GM23248 (cell line): Measurements from ENCODE around the gene MRPS22. TPM values are rescaled to one million over a fixed set of nuclear protein-coding genes. Genes with fewer than 3 reads are reported as not detected.
A peak's percentile ranks its signal among the peaks of the same experiment; 100 is the strongest.

ENCODE experiments used
- DNase-seq: peaks from one replicate; pipeline ENCODE4 v3.0.0-alpha.2; 2015
- H2AFZ ChIP-seq: fragments of 200-600 bp; sonication (generic); 2 replicates; pipeline ENCODE4 v1.6.1; 2016; ENCODE audit warnings: antibody characterized with exemption
- H3F3A ChIP-seq: fragments of 200-600 bp; sonication (generic); 2 replicates; pipeline ENCODE4 v1.6.1; 2016; ENCODE audit warnings: mild to moderate bottlenecking, antibody characterized with exemption, mixed run types; ENCODE audit not compliant: insufficient read depth
- H3K27ac ChIP-seq: fragments of 200-600 bp; sonication (generic); 2 replicates; pipeline ENCODE4 v1.5.1; 2016; ENCODE audit warnings: mild to moderate bottlenecking
- H3K27me3 ChIP-seq: fragments of 200-600 bp; sonication (generic); replicated peaks from 2 replicates; pipeline ENCODE4 v1.6.1; 2016; ENCODE audit warnings: mild to moderate bottlenecking; ENCODE audit not compliant: insufficient read depth
- H3K36me3 ChIP-seq: fragments of 200-600 bp; sonication (generic); 2 replicates; pipeline ENCODE4 v1.6.1; 2016; ENCODE audit warnings: low read depth, mild to moderate bottlenecking
- H3K4me1 ChIP-seq: fragments of 200-600 bp; sonication (generic); 2 replicates; pipeline ENCODE4 v1.6.1; 2016; ENCODE audit warnings: mild to moderate bottlenecking; ENCODE audit not compliant: insufficient read depth
- H3K4me2 ChIP-seq: fragments of 200-600 bp; sonication (generic); one replicate; pipeline ENCODE4 v1.6.1; 2016; ENCODE audit warnings: mild to moderate bottlenecking; ENCODE audit not compliant: unreplicated experiment
- H3K4me3 ChIP-seq: fragments of 200-600 bp; sonication (generic); 2 replicates; pipeline ENCODE4 v1.5.1; 2016; ENCODE audit warnings: mild to moderate bottlenecking
- H3K79me2 ChIP-seq: fragments of 200-600 bp; sonication (generic); 2 replicates; pipeline ENCODE4 v1.6.1; 2016; ENCODE audit warnings: mild to moderate bottlenecking; ENCODE audit not compliant: insufficient read depth
- H3K9ac ChIP-seq: fragments of 200-600 bp; sonication (generic); 2 replicates; pipeline ENCODE4 v1.6.1; 2016; ENCODE audit warnings: mild to moderate bottlenecking
- H3K9me2 ChIP-seq: fragments of 200-600 bp; sonication (generic); 2 replicates; pipeline ENCODE4 v1.6.1; 2016; ENCODE audit warnings: mixed run types, mild to moderate bottlenecking, moderate library complexity; ENCODE audit not compliant: insufficient read depth
- H3K9me3 ChIP-seq: fragments of 200-600 bp; sonication (generic); one replicate; pipeline ENCODE4 v1.6.1; 2017; ENCODE audit warnings: low read depth
- H4K20me1 ChIP-seq: fragments of 200-600 bp; sonication (generic); 2 replicates; pipeline ENCODE4 v1.6.0; 2016; ENCODE audit not compliant: insufficient read depth
- EZH2 ChIP-seq: fragments of 200-600 bp; sonication (generic); IDR thresholded peaks from 2 replicates; pipeline ENCODE4 v1.6.1; 2018; ENCODE audit warnings: antibody characterized with exemption, mild to moderate bottlenecking; ENCODE audit not compliant: insufficient read depth, poor library complexity, severe bottlenecking
- EZH2phosphoT487 ChIP-seq: fragments of 200-600 bp; sonication (generic); IDR thresholded peaks from 2 replicates; pipeline ENCODE4 v1.6.1; 2018; ENCODE audit warnings: antibody characterized with exemption, moderate library complexity, mild to moderate bottlenecking, low read depth; ENCODE audit not compliant: insufficient read depth
- WGBS, 2 experiments: methylation state at CpG; one replicate each; pipeline ENCODE4 v1.1.6; 2015 to 2017; ENCODE audit warnings: low lambda C conversion rate in 2 of 2, low coverage in 1 of 2; ENCODE audit errors: missing lambda C conversion rate in 2 of 2; 5-methylcytosine and 5-hydroxymethylcytosine counted together
- in situ Hi-C: fragments of 300-500 bp; cut with MboI; formaldehyde crosslinking; loops from 2 replicates; pipeline ENCODE4 v1.15.0; 2020
- polyA plus RNA-seq: library from polyadenylated mRNA; unstranded; fragments of >200 nt; fragmentation: Nextera tagmentation; extraction: Ambion mirVana; gene quantifications from 2 replicates; pipeline ENCODE4 v1.2.1, GENCODE V29; 2016
- total RNA-seq: library from RNA; depleted of rRNA; stranded (reverse); fragments of >200 nt; shearing (Covaris generic); gene quantifications from 2 replicates; pipeline ENCODE4 v1.2.3, GENCODE V29; 2014

MRPS22 gene
- total and polyA plus RNA-seq, 2 experiments from 2014 or later, result 62.5 to 63.2 TPM

DNA sequence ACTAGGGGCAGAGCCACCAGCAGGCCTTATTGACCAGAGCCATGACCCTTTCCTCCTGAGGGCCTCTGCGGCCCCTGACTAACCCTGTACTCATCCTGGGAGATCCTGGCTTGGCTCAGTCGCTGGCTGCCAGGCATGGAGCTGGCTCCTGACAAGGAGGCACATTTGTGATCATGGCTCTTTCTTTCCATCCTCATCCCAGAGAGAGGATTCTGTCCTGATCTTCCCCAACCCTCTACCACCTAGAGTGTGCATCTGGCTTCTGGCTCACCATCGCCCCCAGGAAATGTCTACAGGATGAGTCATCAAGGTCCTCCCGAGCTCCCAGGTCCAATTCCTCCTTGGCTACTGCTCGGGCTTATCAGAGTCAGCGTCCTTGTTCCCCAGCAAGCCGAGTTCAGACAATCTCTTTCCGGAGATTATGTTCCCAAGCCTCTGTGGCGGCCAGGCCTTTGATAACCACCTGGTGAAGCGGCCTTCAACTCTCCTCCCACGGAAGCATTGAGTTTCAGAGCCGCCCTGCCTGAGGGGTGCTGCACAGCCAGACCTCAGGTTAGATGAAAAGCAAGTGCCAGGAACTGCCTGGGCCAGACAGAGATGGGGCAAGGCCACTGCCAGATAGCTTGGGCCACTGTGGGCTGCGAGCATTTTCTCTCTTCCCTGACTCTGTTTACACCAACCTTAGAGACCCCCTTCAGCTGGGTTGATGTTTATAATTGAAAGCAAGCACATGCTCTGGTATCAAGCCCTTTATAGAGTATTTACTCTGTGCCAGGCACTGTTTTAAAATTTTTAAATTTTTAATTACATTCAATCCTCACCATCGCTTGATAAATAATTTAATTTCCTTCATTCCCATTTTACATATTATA is 44.3 kb upstream of the MRPS22 start:
- Histone ChIP-seq H3K9me2 (no peaks in the 10 kb centered on the region), H3K9ac (0 out of 2 replicates have a peak overlapping the region, but pooled peaks have one; percentile 16), H3K27ac (peak overlapping the region; percentile 52), H3F3A (peaks cover 48% of the 10 kb centered on the region), H3K9me3 (no peaks in the 10 kb centered on the region), H3K4me1 (peaks cover 53% of the 10 kb centered on the region), H3K79me2 (no peaks in the 10 kb centered on the region), H3K27me3 (no peaks in the 10 kb centered on the region), H3K4me3 (no peak overlapping the region), H3K4me2 (peak overlapping the region; percentile 10), H4K20me1 (no peaks in the 10 kb centered on the region), H2AFZ (no peak overlapping the region; the same call in 1 of the 2 replicates), H3K36me3 (no peaks in the 10 kb centered on the region)
- peak; percentile 74 for DNase-seq
- 62 to 65% methylated on average over 14 of the region's 14 CpGs for WGBS, 2 experiments
- in situ Hi-C loops, result no loop called here
- TF ChIP-seq EZH2, result no peak
- TF ChIP-seq EZH2phosphoT487, result no peak

GRCh38 chr3:139300416-139300815 is 43.4 kb upstream of the MRPS22 start:
- Histone ChIP-seq H3K36me3 (no peaks in the 10 kb centered on the region), H3K4me2 (no peak overlapping the region), H3K9me2 (no peaks in the 10 kb centered on the region), H3K79me2 (no peaks in the 10 kb centered on the region), H4K20me1 (no peaks in the 10 kb centered on the region), H3K9ac (no peak overlapping the region), H2AFZ (no peak overlapping the region), H3K27me3 (no peaks in the 10 kb centered on the region), H3K4me1 (peaks cover 55% of the 10 kb centered on the region), H3K4me3 (no peak overlapping the region), H3K9me3 (no peaks in the 10 kb centered on the region), H3K27ac (no peak overlapping the region; the same call in 1 of the 2 replicates), H3F3A (peaks cover 49% of the 10 kb centered on the region)
- DNase-seq, result no peak
- in situ Hi-C loops, result no loop called here
- WGBS, 2 experiments, result 95 to 98% methylated on average over 3 of the region's 3 CpGs
- TF ChIP-seq EZH2phosphoT487 (no peak), EZH2 (no peak)

GRCh38 chr3:139301183-139301582 is 42.6 kb upstream of the MRPS22 start:
- Histone ChIP-seq H3K79me2 (no peaks in the 10 kb centered on the region), H3K36me3 (no peaks in the 10 kb centered on the region), H3K27me3 (no peaks in the 10 kb centered on the region), H3K9ac (peak overlapping the region; percentile 62), H3F3A (peaks cover 49% of the 10 kb centered on the region), H3K9me2 (no peaks in the 10 kb centered on the region), H3K27ac (peak overlapping the region; percentile 95), H3K4me2 (peak overlapping the region; percentile 7), H3K9me3 (no peaks in the 10 kb centered on the region), H2AFZ (no peak overlapping the region), H3K4me1 (peaks cover 55% of the 10 kb centered on the region), H4K20me1 (no peaks in the 10 kb centered on the region), H3K4me3 (no peak overlapping the region)
- DNase-seq, result peak; percentile 57
- TF ChIP-seq EZH2phosphoT487 (no peak), EZH2 (no peak)
- in situ Hi-C loops, result no loop called here
- 81 to 82% methylated on average over 6 of the region's 6 CpGs for WGBS, 2 experiments

GRCh38 chr3:139301654-139302053 is 42.2 kb upstream of the MRPS22 start:
- Histone ChIP-seq H3K27ac (peak overlapping the region; percentile 95), H3K4me1 (peaks cover 55% of the 10 kb centered on the region), H3K4me2 (peak overlapping the region; percentile 7), H2AFZ (no peak overlapping the region), H4K20me1 (no peaks in the 10 kb centered on the region), H3K9me3 (no peaks in the 10 kb centered on the region), H3K4me3 (no peak overlapping the region), H3K9me2 (no peaks in the 10 kb centered on the region), H3F3A (peaks cover 49% of the 10 kb centered on the region), H3K79me2 (no peaks in the 10 kb centered on the region), H3K36me3 (no peaks in the 10 kb centered on the region), H3K9ac (peak overlapping the region; percentile 62), H3K27me3 (no peaks in the 10 kb centered on the region)
- in situ Hi-C loops, result no loop called here
- no peak for DNase-seq
- TF ChIP-seq EZH2 (no peak), EZH2phosphoT487 (no peak)
- 10 to 15% methylated on average over 4 of the region's 4 CpGs for WGBS, 2 experiments
